Bronchial smooth muscle cell (primary cell): Measurements from ENCODE around the gene BDKRB2. TPM values are rescaled to one million over a fixed set of nuclear protein-coding genes. Genes with fewer than 3 reads are reported as not detected.

Experiments used
- total RNA-seq: library from RNA; depleted of rRNA; stranded (reverse); fragments of >200 nt; gene quantifications from 2 replicates; pipeline ENCODE4 v1.2.1, GENCODE V29; 2014

BDKRB2 gene
- 80.9 and 172 TPM in 2 replicates for total RNA-seq

DNA sequence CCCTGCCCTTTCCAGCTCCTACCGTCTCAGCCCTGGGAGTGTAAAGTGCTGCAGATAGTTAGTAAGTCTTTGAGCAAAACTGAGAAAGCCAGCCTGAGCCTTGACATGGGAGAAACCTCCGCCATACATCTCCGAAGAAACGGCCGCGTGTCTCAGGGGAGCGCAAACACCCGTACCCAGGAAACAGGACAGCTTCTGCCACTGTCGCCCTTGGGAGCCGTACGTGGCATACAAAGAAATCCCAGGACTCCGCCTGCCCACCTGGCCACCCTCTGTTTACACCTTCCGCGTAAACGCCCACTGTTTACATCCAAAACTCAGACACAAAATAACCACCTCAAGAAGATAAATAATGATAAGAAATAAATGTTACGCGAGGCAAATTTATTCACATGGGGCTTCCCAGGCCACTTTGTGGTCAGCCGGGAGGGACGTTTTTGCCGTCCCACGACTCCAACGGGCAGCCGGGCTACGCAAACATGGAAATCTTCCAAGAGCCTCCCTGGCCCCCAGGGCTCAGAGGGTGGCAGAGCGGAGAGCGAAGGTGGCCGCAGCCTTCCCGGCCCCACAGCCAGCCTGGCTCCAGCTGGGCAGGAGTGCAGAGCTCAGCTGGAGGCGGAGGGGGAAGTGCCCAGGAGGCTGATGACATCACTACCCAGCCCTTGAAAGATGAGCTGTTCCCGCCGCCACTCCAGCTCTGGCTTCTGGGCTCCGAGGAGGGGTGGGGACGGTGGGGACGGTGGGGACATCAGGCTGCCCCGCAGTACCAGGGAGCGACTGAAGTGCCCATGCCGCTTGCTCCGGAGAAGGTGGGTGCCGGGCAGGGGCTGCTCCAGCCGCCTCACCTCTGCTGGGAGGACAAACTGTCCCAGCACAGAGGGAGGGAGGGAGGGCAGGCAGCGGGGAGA lies at the start of gene BDKRB2:
Gene BDKRB2, plus strand, starts transcription at position 689 of the 908 bp plus-strand sequence. CDS start 32,269 bp downstream, outside the sequence.

DNA sequence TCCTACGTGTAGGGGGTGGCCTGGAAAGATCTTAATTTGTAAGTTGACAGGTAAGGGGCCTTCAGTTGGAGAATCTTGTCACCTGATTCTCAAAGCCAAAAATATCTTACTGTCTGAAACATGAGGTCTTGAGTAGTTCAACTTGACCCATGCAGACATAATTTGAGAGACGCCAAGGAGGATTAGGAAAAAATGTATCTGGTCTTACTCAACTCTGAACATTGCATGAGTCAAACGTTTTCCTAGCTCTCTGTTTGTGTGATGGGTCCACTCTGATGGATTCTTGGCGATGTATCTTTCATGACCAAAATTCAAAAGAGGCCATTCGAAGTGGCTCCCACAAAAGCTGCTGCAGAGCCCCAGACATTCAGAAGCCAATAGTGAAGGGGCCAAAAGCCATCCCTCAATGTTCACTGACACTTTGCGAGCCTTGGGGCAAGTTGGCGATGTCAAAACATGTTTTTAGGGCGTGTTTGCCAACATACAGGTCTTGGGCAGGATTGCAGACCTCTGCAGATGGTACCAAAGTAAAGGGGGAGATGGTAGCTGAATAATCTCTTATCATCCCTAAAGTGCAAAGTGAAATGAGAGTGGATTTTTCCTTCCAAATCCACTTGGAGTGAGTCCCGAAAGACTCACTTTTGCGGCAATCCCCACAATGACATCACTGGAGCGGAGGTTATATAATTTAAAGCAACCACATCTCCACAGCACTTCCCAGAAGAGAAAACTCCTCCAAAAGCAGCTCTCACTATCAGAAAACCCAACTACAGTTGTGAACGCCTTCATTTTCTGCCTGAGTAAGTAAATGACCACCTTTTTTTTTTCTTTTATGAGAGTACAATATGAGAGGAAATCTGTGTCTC lies 51.1 kb downstream of the BDKRB2 start, which contains the start of gene BDKRB1:
Gene BDKRB1, plus strand, starts transcription at position 710 of the 866 bp plus-strand sequence. CDS start 7,473 bp downstream, outside the sequence.

Other genes with a start within 250 kb of the BDKRB2 start
- gene C14orf132, start 165.5 kb upstream of the BDKRB2 start, total RNA-seq: 32.0 and 35.3 TPM in 2 replicates
- 13.1 and 13.4 TPM in 2 replicates for gene BDKRB1, start 51.4 kb downstream of the BDKRB2 start, total RNA-seq
- 23.8 and 33.1 TPM in 2 replicates for gene ATG2B, start 158.5 kb downstream of the BDKRB2 start, total RNA-seq
- 27.3 and 79.1 TPM in 2 replicates for gene GSKIP, start 158.7 kb downstream of the BDKRB2 start, total RNA-seq
- 0.32 and 1.4 TPM in 2 replicates for gene AK7, start 187.3 kb downstream of the BDKRB2 start, total RNA-seq